Endothelial cell of hepatic sinusoid (primary cell): ENCODE measurements around the gene IFITM5.
"Not testable (repeated sequence)": the region's sequence is repeated elsewhere in the genome, so short reads cannot be mapped to it uniquely, and the experiment has no call there.

Experiments used
- in situ Hi-C: cut with HindIII; loops from 2 replicates; pipeline ENCODE4 v1.10.0; 2017; ENCODE audit warnings: low sequenced_read_pairs

IFITM5 gene

DNA sequence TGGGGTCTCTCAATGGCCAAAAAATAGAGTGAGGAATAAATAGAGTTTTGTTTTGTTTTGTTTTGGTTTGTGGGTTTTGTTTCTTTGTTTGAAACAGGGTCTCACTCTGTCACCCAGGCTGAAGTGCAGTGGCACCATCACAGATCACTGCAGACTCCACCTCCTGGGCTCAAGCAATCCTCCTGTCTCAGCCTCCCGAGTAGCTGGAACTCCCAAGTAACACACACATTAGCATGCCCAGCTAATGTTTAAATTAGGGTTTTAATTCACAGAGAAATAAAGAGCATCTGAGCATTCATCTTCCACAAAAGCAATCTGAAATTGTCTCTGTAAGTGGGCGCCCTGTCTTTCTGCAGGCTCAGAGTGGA, 30.5 kb upstream of the IFITM5 start:
- in situ Hi-C loops: loop anchor here (5.0 to 10.0 kb wide), 2 partner anchors 78 to 125 kb away; partner anchors contain the start of gene PTDSS2

DNA sequence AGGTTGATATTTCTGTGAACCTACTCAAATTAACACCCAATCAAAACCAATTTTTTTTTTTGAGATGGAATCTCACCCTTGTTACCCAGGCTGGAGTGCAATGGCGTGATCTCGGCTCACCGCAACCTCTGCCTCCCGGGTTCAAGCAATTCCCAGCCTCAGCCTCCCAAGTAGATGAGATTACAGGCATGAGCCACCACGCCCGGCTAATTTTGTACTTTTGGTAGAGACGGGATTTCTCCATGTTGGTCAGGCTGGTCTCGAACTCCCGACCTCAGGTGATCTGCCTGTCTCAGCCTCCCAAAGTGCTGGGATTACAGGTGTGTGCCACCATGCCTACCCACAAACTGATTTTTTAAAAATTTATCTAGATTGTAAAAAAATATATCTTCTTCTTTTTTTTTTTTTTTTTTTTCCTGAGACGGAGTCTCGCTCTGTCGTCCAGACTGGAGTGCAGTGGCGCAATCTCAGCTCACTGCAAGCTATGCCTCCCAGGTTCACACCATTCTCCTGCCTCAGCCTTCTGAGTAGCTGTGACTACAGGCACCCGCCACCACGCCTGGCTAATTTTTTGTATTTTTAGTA, 29.3 kb upstream of the IFITM5 start:
- in situ Hi-C loops: not testable (repeated sequence)

DNA sequence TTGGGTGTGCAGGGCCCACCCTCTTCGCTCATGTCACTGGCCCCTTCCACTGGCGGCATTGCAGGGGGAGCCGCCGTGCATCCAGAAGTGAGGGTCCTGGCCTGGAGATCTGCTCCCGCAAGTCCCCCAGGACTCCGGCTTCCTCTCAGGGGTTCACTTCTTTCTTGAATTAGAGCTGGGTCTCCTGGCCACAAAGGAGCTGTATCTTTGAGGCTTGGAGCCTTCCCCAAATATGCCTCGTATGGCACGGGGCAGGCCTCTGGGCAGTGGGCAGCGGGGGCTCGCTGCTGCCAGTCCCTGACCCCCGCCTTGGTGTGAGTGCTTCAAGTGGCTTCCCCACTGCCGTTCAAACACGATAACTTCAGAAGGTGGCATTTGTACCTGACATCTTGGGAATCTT, 28.7 kb upstream of the IFITM5 start:
- in situ Hi-C loops: no loop called here

GRCh38 chr11:327581-327923, 28.2 kb upstream of the IFITM5 start:
- in situ Hi-C loops: no loop called here

GRCh38 chr11:326842-327580, 27.7 kb upstream of the IFITM5 start:
- in situ Hi-C loops: no loop called here

GRCh38 chr11:326592-326841, 27.2 kb upstream of the IFITM5 start:
- in situ Hi-C loops: no loop called here

- in situ Hi-C loops: no loop called here
These were observed 26.7 kb upstream of the IFITM5 start for GRCh38 chr11:325796-326591.

- in situ Hi-C loops: not testable (repeated sequence)
These were observed 25.5 kb upstream of the IFITM5 start for GRCh38 chr11:324593-325517.

GRCh38 chr11:324156-324555, 24.8 kb upstream of the IFITM5 start:
- in situ Hi-C loops: no loop called here

DNA sequence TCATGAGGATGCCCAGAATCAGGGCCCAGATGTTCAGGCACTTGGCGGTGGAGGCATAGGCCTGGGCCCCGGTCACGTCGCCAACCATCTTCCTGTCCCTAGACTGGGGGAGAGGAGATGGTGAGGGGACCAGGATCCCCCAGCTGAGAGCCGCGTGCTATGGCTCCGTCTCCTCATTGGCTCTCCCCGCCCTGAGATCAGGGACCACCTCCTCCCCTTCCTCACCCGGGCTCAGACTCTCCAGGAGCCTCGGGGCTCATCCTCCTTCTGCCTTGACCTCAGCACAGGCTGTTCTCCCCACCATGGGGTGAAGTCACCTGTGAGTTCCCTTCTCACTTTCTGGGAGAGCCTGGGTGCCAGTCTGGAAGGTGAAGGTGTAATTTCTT, 20.6 kb upstream of the IFITM5 start:
- in situ Hi-C loops: not testable (repeated sequence)

GRCh38 chr11:319121-319887, 20.0 kb upstream of the IFITM5 start:
- in situ Hi-C loops: not testable (repeated sequence)

DNA sequence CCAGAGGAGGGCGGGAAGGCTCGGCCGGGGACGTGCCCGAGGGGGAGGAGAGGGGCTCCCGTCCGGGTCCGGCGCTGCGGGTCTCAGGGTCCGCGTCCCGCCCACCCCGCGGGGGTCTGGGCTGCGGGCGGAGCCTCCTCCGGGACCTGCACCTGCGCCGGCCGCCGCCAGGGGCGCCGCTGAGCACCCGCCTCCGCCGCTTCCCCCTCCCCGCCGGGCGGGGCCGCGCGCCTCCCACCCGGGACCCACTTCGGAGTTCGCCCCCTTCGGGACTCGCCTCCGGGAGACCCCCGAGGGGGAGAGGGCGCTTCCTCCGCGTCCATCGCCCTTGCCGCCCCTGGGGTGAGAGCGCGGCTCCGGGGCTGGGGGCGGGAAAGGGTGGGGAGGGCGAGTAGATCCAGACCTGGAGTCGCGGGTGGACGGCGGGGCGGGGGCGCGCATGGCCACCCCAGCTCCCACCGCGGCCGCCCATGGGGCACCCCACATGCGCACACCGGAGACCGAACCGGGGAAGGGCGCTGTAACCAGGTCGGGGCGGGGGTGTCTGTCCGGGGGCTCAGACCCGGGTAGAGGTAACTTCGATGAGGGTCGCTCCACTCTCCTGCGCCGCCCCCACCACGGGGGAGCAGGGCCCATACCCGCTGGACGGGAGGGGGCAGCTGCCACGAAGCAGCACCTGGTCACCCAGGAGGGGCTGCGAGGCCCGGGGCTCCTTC, 19.2 kb upstream of the IFITM5 start:
- in situ Hi-C loops: not testable (repeated sequence)

GRCh38 chr11:317668-318404, 18.5 kb upstream of the IFITM5 start:
- in situ Hi-C loops: not testable (repeated sequence)

DNA sequence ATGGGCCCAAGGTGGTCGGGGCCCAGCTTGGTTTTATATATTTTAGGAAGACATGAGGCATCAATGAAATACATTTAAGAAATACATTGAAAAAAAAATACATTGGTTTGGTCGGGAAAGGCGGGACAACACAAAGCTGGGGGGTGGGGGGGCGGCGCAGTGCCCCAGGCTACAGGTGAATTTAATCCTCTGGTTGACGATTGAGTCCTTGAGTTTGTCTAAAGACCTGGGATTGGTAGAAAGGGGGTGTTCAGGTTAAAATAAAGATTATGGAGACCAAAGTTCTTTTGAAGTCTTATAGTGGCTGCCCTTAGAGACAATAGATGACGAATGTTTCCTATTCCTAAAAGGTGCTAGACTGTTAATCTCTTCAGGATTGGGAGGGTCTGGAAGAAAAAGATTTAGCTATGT, 17.6 kb upstream of the IFITM5 start:
- in situ Hi-C loops: no loop called here

- in situ Hi-C loops: no loop called here
These were observed 16.8 kb upstream of the IFITM5 start for GRCh38 chr11:316031-316701.

DNA sequence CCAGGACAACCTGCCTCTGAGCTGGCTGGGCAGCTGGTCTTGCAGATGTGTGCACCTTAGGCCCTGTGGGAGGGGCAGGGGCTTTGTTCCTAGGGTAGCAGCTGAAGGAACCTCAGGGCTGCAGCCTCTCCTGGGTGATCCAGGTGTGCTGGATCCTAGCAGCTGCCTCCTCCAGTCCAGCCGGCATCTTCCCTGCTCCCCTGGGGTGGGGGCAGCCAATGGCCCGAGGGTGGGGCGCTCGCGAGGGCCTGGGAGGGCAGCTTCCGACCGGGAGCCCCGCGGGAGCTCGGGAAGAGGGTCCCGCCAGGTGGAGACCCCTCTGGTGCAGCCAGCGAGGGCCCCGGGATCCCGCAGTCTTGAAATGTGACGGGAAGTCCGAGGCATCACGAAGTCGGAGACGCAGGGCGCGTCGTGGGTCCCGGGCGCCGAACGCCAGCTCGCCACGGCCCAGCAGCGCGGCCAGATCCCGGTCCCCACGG, 16.2 kb upstream of the IFITM5 start:
- in situ Hi-C loops: no loop called here

- in situ Hi-C loops: no loop called here
These were observed 15.7 kb upstream of the IFITM5 start for GRCh38 chr11:315051-315481.

- in situ Hi-C loops: not testable (repeated sequence)
These were observed 15.2 kb upstream of the IFITM5 start for GRCh38 chr11:314554-314875.
